Stomach smooth muscle (tissue), 2 donors: ENCODE data around the gene SPEG.

Experiments
- H3K27ac ChIP-seq: one replicate; pipeline ENCODE4 v1.7.0; 2013; ENCODE audit warnings: mild to moderate bottlenecking, low read length, inconsistent platforms
- H3K27me3 ChIP-seq, 2 donors: one replicate each; pipeline ENCODE4 v1.7.0; 2013; ENCODE audit warnings: low read length in 2 of 2; ENCODE audit not compliant: insufficient read depth in 2 of 2, control insufficient read depth in 1 of 2
- H3K36me3 ChIP-seq, 2 donors: one replicate each; pipeline ENCODE4 v1.7.0; 2013; ENCODE audit warnings: low read length in 2 of 2; ENCODE audit not compliant: control insufficient read depth in 2 of 2, insufficient read depth in 2 of 2
- H3K4me1 ChIP-seq: one replicate; pipeline ENCODE4 v1.7.0; 2013; ENCODE audit warnings: low read length; ENCODE audit not compliant: control insufficient read depth, insufficient read depth
- H3K4me3 ChIP-seq, 2 donors: one replicate each; pipeline ENCODE4 v1.7.0; 2013; ENCODE audit warnings: low read length in 2 of 2
- H3K9ac ChIP-seq, 2 donors: one replicate each; pipeline ENCODE4 v1.7.0; 2013; ENCODE audit warnings: low read length in 2 of 2, mild to moderate bottlenecking in 1 of 2
- H3K9me3 ChIP-seq, 2 donors: one replicate each; pipeline ENCODE4 v1.7.0; 2013; ENCODE audit warnings: low read length in 2 of 2; ENCODE audit not compliant: control insufficient read depth in 2 of 2
- donor health status: healthy.
- donor health status: Pancreatic carcinoma.

Gene SPEG

DNA sequence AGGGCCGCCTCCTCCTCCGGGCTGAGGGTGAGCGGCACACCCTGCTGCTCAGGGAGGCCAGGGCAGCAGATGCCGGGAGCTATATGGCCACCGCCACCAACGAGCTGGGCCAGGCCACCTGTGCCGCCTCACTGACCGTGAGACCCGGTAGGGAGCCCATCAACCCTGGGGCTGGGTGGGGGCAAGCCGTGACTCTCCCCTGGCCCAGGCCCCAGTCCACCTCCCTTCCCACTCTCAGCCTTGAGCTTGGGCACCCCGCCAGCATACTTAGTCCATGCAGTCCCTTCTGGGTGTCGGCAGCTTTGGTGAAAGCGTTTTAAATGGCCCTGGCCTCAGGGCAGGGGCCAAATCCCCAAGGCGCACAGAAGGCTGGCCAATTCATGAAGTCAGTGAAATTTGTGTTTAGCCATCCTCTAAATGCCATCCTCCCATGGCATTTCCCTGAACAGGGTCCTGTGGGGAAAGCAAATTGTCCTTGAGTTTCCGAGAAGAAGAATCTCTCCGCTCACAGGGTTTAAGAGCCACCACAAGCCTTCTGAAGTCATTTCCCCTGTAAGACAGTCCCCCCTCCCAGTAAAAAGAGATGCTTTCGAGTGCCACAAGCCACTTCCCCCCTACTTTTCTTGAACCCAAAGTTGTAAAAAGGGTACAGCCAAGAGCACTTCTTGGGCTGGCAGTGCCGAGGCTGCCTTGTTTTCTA, 17.2 kb downstream of the SPEG start:
- Histone ChIP-seq H3K4me3 (peak overlapping the region; percentile 17 to 68), H3K36me3 (peaks cover 13 to 20% of the 10 kb centered on the region in 2 donors), H3K4me1 (peaks cover 90% of the 10 kb centered on the region), H3K27me3 (no peaks in the 10 kb centered on the region), H3K9me3 (no peaks in the 10 kb centered on the region), H3K9ac (peak overlapping the region; percentile 93 to 99), H3K27ac (peak overlapping the region; percentile 100)

DNA sequence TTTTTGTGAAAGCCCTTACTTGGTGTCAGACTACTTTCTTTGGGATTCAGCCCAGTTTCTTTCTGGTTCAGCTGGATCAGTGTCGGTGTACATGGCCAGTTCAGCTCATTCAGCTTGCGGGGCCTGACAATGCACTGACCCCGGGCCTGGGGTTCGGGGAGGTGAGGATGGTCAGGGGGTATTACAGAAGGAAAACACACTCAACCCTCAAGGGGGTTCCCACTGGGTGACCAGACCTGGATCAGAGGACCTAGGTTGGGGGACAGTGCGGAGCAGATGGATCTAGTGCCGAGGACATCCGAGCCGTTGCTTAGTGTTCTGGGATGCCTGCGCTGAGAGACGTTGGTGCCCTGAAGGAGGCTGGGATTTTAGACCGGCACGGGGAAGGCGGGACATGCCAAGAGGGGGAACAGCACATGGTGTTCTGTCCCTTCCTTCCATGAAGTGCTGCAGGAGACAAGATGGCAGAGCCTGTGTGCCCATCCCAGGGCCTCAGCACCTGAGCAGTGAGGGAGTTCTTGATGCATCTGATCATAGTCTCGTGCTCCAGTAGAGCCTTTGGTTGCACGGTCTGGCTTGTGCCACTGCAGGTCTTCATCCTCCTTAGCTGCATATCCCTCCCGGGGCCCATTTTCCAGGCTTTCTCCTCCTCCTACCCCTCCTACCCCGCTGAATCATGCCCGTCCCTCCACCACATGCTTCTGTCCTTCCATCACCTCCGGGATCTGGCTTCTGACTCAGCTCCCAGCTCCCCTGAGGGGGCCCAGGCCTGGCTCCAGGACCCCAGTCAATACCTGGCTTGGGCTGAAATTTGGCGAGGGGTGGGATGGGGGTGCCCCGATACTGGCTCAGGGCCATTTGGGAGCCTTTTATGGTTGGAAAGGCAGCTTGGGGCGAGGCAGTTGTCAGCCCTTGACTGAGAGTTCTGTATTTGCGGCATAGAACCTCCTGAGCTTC, 18.0 kb downstream of the SPEG start:
- Histone ChIP-seq H3K27ac (peak overlapping the region; percentile 100), H3K36me3 (peaks cover 18 to 20% of the 10 kb centered on the region in 2 donors), H3K4me1 (peaks cover 89% of the 10 kb centered on the region), H3K27me3 (no peaks in the 10 kb centered on the region), H3K4me3 (peak overlapping the region; percentile 17 to 68), H3K9ac (peak overlapping the region; percentile 93 to 99), H3K9me3 (no peaks in the 10 kb centered on the region)

DNA sequence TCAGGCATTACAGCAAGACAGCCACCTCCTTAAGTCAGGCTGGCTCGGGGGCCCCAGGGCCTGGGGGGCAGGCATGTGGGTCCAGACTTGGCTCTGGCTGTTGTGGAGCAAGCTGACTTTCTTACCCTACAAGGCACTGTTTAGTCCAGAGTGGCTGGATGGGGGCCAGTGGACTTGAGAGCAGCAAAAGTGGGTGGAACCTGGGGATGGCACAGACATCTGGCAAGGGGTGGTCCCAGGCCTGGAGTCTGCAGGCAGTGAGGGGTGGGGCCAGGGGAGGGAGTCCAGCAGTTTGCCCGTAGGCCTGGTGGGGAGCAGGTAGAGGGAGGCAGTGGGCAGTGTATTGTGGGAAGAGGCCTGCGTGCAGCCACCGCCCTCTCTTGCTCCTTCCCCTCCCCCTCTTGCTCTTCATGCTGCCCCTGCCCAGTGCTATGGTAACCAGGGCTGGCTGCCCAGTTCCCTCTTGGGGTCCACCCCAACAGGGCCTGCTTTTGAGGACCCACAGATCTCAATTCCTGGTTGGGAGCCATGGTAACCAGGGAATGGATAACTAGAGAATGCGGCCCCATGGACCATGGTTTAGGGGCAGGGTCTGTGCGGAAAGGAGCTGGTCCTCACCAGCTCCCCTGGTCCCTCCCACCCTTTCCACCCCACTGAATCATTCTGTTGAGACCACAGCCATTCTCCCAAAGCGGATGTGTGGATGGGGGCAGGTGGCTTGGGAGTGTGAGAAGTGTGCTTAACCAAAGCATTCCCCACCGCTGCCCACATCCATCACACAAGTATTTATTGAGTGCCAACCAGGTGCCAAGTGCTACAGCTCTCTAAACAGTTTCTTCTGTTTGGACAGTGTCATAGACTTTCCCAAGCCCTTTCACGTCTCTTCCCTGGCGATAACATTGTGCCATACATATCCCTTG, 19.3 kb downstream of the SPEG start:
- H3K9me3 ChIP-seq = no peaks in the 10 kb centered on the region
- H3K4me3 ChIP-seq = peak overlapping the region in 1 of 2 donors; percentile 68
- no peaks in the 10 kb centered on the region for H3K27me3 ChIP-seq
- H3K27ac ChIP-seq = peak overlapping the region; percentile 100
- H3K9ac ChIP-seq = peak overlapping the region; percentile 93 to 99
- peaks cover 89% of the 10 kb centered on the region for H3K4me1 ChIP-seq
- H3K36me3 ChIP-seq = peaks cover 20 to 23% of the 10 kb centered on the region in 2 donors

DNA sequence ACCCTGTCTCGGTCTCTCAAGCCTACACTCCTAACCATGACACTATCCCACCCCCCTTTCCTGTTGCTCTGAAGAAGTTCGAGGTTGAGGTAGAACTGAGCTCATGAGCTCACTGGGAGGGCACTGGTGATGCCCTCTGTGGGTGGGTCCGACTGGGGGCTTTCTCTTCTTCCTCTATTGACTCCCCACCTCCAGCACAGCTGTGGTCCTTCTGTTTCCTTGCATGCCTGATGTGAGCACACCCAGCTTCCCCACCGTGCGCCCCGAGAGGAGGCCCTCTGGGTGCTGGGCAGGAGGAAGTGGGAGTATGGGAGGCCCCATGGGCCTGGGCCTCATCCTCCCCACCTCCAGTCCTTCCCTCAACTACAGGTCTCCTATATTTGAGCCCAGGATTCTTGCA, 20.9 kb downstream of the SPEG start:
- Histone ChIP-seq H3K27me3 (no peaks in the 10 kb centered on the region), H3K4me1 (peaks cover 90% of the 10 kb centered on the region), H3K36me3 (peaks cover 11 to 19% of the 10 kb centered on the region in 2 donors), H3K9ac (peak overlapping the region; percentile 19 to 47), H3K9me3 (no peaks in the 10 kb centered on the region), H3K4me3 (no peak overlapping the region), H3K27ac (peak overlapping the region; percentile 100)

DNA sequence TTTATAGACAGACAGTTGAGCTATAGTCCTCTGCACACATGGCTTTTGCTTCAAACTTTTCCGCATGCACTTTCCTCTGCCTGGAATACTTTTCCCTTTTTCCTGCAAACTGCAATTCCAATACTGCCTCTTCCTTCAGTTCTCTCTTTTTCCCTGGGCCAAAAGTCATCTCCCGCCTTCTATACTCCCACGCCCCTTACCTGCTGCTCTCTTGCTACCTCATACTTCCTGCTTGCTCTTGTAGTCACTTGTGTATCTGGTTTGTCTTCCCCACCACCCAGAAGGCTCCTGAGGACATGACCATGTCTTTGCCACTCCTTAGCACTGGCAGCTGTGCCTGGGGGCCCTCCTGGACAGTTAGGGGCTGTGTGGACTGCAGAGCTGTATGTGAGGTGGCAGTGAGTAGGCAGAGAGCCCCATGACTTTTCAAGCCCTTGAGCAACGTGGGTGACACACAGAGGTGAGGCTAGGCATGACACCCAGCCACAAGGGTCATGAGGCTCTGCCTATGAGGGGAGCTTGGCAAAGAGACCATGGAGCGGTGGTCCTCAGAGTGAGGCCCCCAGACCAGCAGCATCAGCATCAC, 23.2 kb downstream of the SPEG start:
- no peaks in the 10 kb centered on the region for H3K9me3 ChIP-seq
- peaks cover 86% of the 10 kb centered on the region for H3K4me1 ChIP-seq
- H3K27ac ChIP-seq = peak overlapping the region; percentile 100
- H3K4me3 ChIP-seq = no peak overlapping the region
- peaks cover 11 to 23% of the 10 kb centered on the region in 2 donors for H3K36me3 ChIP-seq
- no peak overlapping the region for H3K9ac ChIP-seq
- no peaks in the 10 kb centered on the region for H3K27me3 ChIP-seq

DNA sequence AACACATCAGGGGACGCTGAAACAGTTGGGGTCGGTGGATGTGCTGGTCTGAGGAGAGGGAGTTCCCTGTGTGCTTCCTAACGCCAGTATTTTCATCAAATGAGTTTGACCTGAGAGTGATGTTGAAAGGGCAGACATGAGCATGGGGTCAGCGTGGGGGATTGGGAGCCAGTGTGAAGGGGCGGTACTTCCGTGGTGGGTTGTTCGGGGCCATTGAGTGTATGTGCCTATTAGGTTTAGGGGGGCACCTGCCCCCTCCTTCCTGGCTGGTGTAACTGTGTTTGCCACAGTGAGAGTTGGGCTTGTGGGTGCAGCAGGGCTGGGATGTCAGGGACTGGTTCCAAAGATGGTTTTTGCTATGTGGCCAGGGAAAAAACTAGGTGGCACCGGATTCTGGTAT, 24.4 kb downstream of the SPEG start:
- H3K4me1 ChIP-seq = peaks cover 85% of the 10 kb centered on the region
- H3K9me3 ChIP-seq = no peaks in the 10 kb centered on the region
- H3K27me3 ChIP-seq = no peaks in the 10 kb centered on the region
- peak overlapping the region; percentile 100 for H3K27ac ChIP-seq
- H3K9ac ChIP-seq = peak overlapping the region; percentile 82 to 85
- peaks cover 12 to 24% of the 10 kb centered on the region in 2 donors for H3K36me3 ChIP-seq
- H3K4me3 ChIP-seq = peak overlapping the region in 1 of 2 donors; percentile 29

DNA sequence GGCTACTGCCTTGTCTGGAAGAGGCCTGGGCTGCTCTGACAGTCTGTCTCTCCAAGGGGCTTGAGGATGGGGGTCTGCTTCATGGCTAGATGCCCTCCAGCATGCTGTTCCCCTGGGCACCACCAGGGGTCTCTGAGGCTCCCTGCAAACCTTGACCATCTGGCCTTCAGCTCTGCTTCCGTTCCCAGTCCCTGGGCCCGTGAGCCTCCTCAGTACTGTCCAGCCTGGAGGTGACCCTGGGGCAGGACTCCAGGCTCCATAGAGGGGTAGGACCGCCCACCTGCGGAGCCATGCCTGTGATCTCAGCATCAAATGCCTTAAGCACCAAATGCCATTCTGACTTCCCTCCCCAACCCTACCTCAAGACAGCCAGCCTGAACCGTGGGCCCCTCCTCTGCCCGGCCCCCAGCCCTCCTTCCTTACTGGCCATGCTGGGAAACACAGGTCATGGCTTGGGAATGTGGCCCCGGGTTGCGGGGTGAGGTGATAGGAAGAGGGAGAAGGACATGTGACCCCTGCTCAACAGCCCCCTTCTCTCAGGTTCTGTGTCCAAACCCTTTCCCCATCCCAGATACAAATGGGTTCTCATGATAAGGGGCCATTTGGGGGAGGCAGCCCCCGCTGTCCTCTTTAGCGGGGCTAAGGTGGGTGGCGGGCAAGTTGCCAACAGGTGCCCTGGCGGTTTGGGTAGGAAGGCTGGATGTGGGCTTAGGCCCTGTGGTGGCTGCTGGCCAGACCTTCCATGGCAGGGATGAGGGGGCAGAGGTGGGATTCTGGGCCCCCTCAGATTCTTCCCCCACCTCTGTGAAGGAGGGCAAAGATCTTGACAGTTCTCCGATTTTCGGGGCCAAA, 25.0 kb downstream of the SPEG start:
- H3K9ac ChIP-seq = peak overlapping the region; percentile 82 to 85
- H3K9me3 ChIP-seq = no peaks in the 10 kb centered on the region
- H3K27ac ChIP-seq = peak overlapping the region; percentile 100
- H3K4me3 ChIP-seq = peak overlapping the region; percentile 9 to 60
- H3K4me1 ChIP-seq = peaks cover 85% of the 10 kb centered on the region
- no peaks in the 10 kb centered on the region for H3K27me3 ChIP-seq
- peaks cover 18 to 29% of the 10 kb centered on the region in 2 donors for H3K36me3 ChIP-seq

DNA sequence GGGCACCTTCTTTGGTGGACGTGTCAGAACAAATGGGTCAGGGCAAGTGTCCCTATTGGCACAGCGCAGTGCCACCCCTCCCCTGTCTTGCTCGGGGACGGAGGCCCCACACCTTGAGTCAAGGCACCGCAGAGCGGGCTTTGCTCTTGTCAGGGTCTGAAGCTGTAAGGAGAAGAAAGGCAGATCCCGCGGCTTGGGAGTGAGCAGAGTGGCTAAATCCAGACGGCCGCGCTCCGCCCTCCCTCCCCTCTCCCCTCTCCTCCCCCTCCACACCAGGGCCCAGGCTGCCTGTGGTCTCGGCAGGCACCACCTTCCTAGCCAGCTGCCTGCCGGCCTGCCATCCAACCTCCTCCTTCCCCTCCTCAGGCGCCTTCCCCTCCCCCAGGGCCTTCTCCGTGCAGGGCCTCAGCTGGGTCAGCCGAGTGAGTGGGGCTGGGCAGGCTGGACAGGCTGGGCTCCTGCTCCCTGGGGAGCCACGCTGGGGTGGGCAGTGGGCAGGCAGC, 25.8 kb downstream of the SPEG start:
- H3K9me3 ChIP-seq = no peaks in the 10 kb centered on the region
- H3K36me3 ChIP-seq = peaks cover 25 to 26% of the 10 kb centered on the region in 2 donors
- H3K27me3 ChIP-seq = no peaks in the 10 kb centered on the region
- peak overlapping the region; percentile 82 to 85 for H3K9ac ChIP-seq
- H3K4me1 ChIP-seq = peaks cover 86% of the 10 kb centered on the region
- peak overlapping the region; percentile 100 for H3K27ac ChIP-seq
- H3K4me3 ChIP-seq = peak overlapping the region; percentile 34 to 69

DNA sequence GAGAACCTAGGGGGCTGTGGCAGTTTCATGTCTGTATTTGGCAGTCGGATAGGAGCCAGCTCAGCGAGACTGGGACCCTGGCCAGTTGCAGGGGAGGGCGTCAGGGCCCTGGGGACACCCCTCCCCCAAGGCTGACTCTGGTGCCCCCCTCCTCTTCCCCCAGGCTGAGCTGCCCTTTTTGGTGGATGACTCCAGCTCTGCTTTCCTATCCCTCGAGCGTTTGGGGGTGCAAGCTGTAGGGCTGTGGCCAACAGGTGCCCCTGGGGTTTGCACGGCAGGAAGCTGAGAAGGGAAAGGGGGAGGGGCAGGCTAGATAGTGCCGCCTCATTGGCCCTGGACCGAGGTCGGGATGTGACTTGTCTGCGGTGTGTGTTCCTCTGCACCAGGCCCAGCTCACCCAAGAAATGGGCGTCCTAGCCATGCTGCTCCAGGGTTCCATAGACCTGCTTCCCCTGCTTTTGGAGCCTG, 26.4 kb downstream of the SPEG start:
- H3K4me1 ChIP-seq = peaks cover 88% of the 10 kb centered on the region
- H3K36me3 ChIP-seq = peaks cover 27 to 28% of the 10 kb centered on the region in 2 donors
- H3K4me3 ChIP-seq = peak overlapping the region in 1 of 2 donors; percentile 69
- H3K27me3 ChIP-seq = no peaks in the 10 kb centered on the region
- H3K9me3 ChIP-seq = no peaks in the 10 kb centered on the region
- peak overlapping the region; percentile 76 to 82 for H3K9ac ChIP-seq
- peak overlapping the region; percentile 100 for H3K27ac ChIP-seq
